OCI-LY1 (cell line): ENCODE measurements around the gene BACH1.
"Not testable (repeated sequence)": the region's sequence is repeated elsewhere in the genome, so short reads cannot be mapped to it uniquely, and the experiment has no call there.

Source experiments
- CTCF ChIP-seq: fragments of 200-600 bp; sonication (generic), shearing (Covaris generic); IDR thresholded peaks from 2 replicates; pipeline ENCODE4 v1.5.1; 2017; ENCODE audit warnings: mild to moderate bottlenecking, antibody characterized with exemption, low read length, moderate library complexity, mixed read lengths
- EZH2 ChIP-seq: fragments of 200-600 bp; sonication (generic), shearing (Covaris generic); IDR thresholded peaks from 2 replicates; pipeline ENCODE4 v1.8.0; 2017; ENCODE audit warnings: borderline replicate concordance, mixed run types, mild to moderate bottlenecking, antibody characterized with exemption, low read length, moderate library complexity, mixed read lengths

DNA sequence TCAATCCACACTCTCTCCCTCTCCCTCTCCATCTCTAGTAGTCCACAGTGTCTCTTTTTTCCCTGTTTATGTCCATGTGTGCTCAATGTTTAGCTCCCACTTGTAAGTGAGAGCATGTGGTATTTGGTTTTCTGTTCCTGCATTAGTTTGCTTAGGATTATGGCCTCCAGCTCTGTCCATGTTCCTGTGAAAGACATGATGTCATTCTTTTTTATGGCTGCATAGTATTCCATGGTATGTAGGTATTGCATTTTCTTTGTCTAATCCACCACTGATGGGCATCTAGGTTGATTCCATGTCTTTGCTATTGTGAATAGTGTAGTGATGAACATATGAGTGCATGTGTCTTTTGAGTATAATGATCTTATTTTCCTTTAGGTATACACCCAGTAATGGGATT lies 49.4 kb upstream of the BACH1 start:
- not testable (repeated sequence) for TF ChIP-seq CTCF, EZH2
